Ascending aorta (tissue), 2 donors: ENCODE results near the gene ZSCAN22. TPM values are rescaled to one million over a fixed set of nuclear protein-coding genes. Genes with fewer than 3 reads are reported as not detected.
"Not testable (repeated sequence)": the region's sequence is repeated elsewhere in the genome, so short reads cannot be mapped to it uniquely, and the experiment has no call there.

ENCODE experiments used
- DNase-seq, 2 donors: peaks; one replicate each; pipeline ENCODE4 v3.0.0-alpha.2; 2019; ENCODE audit warnings: low spot score in 2 of 2
- H3K27ac ChIP-seq, 2 donors: fragments of 200-600 bp; sonication (generic); one replicate each; pipeline ENCODE4 v1.5.1; 2016 to 2017; ENCODE audit warnings: mild to moderate bottlenecking in 1 of 2
- H3K27me3 ChIP-seq: fragments of 200-600 bp; sonication (generic); one replicate; pipeline ENCODE4 v1.5.1; 2017
- H3K36me3 ChIP-seq, 2 donors: fragments of 200-600 bp; sonication (generic); one replicate each; pipeline ENCODE4 v1.5.1; 2016
- H3K4me1 ChIP-seq, 2 donors: fragments of 200-600 bp; sonication (generic); one replicate each; pipeline ENCODE4 v1.5.1; 2016 to 2017; ENCODE audit warnings: mild to moderate bottlenecking in 1 of 2
- H3K4me3 ChIP-seq, 2 donors: fragments of 200-600 bp; sonication (generic); one replicate each; pipeline ENCODE4 v1.5.1; 2016 to 2017; ENCODE audit warnings: mild to moderate bottlenecking in 1 of 2
- H3K9me3 ChIP-seq, 2 donors: fragments of 200-600 bp; sonication (generic); one replicate each; pipeline ENCODE4 v1.5.1; 2016
- intact Hi-C: fragments of 100-400 bp; cut with DNase I; formaldehyde crosslinking; loops from one replicate; pipeline ENCODE4 v1.15.1; 2023
- total RNA-seq: library from RNA; depleted of rRNA; stranded (reverse); fragments of >200 nt; gene quantifications from one replicate; pipeline ENCODE4 v1.1.0, GENCODE V29; 2016
- TF ChIP-seq, protein P1 (sequence below), 3 experiments: fragments of 200-600 bp in 2 of 3; fragments of 450-650 bp in 1 of 3; sonication (generic) in 2 of 3; IDR thresholded peaks; one replicate each; pipeline ENCODE4 v1.5.1; 2016 to 2019; ENCODE audit warnings: antibody characterized with exemption in 3 of 3, mild to moderate bottlenecking in 1 of 3, moderate library complexity in 1 of 3

The ZSCAN22 gene
- total RNA-seq, 1 donor from 2014 or later = 1.9 TPM

DNA sequence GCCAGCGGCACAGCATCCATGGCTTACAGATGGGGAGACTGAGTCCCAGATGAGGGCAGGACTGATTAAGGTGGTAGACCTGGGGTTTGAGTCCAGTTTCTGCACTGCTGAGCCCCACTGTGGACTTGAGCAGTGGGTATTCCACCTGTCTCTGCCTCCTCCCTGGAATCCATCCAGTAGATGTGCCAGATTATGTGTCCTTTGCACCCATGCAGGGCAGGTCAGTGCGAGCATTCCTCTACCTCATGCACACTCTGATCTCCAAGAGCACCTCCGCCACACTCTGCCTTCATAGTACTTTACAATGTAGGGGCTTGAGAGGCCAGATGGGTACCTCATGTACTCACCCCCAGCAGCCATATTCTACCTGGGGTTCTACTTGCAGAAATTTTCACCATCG, 10.0 kb downstream of the ZSCAN22 start:
- TF ChIP-seq, protein P1, sequence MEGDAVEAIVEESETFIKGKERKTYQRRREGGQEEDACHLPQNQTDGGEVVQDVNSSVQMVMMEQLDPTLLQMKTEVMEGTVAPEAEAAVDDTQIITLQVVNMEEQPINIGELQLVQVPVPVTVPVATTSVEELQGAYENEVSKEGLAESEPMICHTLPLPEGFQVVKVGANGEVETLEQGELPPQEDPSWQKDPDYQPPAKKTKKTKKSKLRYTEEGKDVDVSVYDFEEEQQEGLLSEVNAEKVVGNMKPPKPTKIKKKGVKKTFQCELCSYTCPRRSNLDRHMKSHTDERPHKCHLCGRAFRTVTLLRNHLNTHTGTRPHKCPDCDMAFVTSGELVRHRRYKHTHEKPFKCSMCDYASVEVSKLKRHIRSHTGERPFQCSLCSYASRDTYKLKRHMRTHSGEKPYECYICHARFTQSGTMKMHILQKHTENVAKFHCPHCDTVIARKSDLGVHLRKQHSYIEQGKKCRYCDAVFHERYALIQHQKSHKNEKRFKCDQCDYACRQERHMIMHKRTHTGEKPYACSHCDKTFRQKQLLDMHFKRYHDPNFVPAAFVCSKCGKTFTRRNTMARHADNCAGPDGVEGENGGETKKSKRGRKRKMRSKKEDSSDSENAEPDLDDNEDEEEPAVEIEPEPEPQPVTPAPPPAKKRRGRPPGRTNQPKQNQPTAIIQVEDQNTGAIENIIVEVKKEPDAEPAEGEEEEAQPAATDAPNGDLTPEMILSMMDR (IDR thresholded peaks at IDR 0.05) = no peak
- Histone ChIP-seq H3K36me3 (peaks cover 39 to 66% of the 10 kb centered on the region in 2 donors), H3K4me1 (no peaks in the 10 kb centered on the region), H3K27ac (no peak overlapping the region), H3K27me3 (no peaks in the 10 kb centered on the region), H3K4me3 (no peak overlapping the region), H3K9me3 (peaks cover 0 to 8% of the 10 kb centered on the region in 2 donors)
- no peak for DNase-seq
- intact Hi-C loops = no loop called here

- DNase-seq = no peak
- H3K4me3 ChIP-seq = no peak overlapping the region
- no peak overlapping the region for H3K27ac ChIP-seq
- H3K36me3 ChIP-seq = peaks cover 39 to 71% of the 10 kb centered on the region in 2 donors
- intact Hi-C loops = no loop called here
- H3K4me1 ChIP-seq = no peaks in the 10 kb centered on the region
- H3K27me3 ChIP-seq = no peaks in the 10 kb centered on the region
- H3K9me3 ChIP-seq = peaks cover 0 to 8% of the 10 kb centered on the region in 2 donors
- TF ChIP-seq, protein P1 (IDR thresholded peaks at IDR 0.05) = no peak
Observed at GRCh38 chr19:58338336-58338735, 11.5 kb downstream of the ZSCAN22 start.

DNA sequence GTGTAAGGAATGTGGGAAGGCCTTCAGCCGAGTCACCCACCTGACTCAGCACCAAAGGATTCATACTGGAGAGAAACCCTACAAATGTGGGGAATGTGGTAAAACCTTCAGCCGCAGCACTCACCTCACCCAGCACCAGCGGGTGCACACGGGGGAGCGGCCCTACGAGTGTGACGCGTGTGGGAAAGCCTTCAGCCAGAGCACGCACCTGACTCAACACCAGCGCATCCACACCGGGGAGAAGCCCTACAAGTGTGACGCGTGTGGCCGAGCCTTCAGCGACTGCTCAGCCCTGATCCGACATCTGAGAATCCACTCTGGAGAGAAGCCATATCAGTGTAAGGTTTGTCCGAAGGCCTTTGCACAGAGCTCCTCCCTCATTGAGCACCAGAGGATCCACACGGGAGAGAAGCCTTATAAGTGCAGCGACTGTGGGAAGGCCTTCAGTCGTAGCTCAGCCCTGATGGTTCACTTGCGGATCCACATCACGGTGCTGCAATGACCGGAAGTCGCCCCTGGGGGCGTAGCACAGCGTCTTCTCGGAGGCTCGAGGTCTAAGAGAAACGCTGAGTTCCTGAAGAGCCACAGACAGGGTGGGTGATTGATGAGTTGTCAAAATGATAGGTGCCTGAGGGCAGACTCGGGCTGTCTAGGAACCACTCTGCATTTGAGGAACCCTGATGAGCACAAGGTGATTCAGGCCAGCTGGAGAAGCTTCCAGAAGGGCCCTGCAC, 12.2 kb downstream of the ZSCAN22 start:
- Histone ChIP-seq H3K27ac (no peak overlapping the region), H3K4me3 (no peak overlapping the region), H3K36me3 (peaks cover 39 to 71% of the 10 kb centered on the region in 2 donors), H3K9me3 (peaks cover 0 to 8% of the 10 kb centered on the region in 2 donors), H3K27me3 (no peaks in the 10 kb centered on the region), H3K4me1 (no peaks in the 10 kb centered on the region)
- no peak for DNase-seq
- TF ChIP-seq, protein P1 (IDR thresholded peaks at IDR 0.05) = no peak
- intact Hi-C loops = no loop called here

DNA sequence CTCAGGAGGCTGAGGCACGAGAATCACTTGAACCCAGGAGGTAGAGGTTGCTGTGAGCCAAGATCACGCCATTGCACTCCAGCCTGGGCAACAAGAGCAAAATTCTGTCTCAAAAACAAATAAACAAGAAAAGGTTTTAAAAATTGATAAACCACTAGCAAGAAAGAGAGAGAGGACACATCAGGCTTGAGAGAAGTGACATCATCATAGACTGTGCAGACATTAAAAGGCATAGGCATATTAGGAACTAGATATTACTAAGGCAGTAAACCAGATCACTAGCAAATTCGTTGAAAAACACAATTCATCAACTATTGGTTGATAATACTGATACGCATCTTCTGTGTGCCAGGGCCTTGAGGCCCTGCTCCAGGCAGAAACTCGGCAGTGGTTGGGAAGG, 18.8 kb downstream of the ZSCAN22 start:
- Histone ChIP-seq H3K36me3 (peaks cover 0 to 17% of the 10 kb centered on the region in 2 donors), H3K9me3 (no peaks in the 10 kb centered on the region), H3K4me3 (no peak overlapping the region), H3K4me1 (peaks cover 0 to 2% of the 10 kb centered on the region in 2 donors), H3K27me3 (no peaks in the 10 kb centered on the region), H3K27ac (no peak overlapping the region)
- DNase-seq = no peak
- TF ChIP-seq, protein P1 (IDR thresholded peaks at IDR 0.05) = no peak
- intact Hi-C loops = no loop called here

DNA sequence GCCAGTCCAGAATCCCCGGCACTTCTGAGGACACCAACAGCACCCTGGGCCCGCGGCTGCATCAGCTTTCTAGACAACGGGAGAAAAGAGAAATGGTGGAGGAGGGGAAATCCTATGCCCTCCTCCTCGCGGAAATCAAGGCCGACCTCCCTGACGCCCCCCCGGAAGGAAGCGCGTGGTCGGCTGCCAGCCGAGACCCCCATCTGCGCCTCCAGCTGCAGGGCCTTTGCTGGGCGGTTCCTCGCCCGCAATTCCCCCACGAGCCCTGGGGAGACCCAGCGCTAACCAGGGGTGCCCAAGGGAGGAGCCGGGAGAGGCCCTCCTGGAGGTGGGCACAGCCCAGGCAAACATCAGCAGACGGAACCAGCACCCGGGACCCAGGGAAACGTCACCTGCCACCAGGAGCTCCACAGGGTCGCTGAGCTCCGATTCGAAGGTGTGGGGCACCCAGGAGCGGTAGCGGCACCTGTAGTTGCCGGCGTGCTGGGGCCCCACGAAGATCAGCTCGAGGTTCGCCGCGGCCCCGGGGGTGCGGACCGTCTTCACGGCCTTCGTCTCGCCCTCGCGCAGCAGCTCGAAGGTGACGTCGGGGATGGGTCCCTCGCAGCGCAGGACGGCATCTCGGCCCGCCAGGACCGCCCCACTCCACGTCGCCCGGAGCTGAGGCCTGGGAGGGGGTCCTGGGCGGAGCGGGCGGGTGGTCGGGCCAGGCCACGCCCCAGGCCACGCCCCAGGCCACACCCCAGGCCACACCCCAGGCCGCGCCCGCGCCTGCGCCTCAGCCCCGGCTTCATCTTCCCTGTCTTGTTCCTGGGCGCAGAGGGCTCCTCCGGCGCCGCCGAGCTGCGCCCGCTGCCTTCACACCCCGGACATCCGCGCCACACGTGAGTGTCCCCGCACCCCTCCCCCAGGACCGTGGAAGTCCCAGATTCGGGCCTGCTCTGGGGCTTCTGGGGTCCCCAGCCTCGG, 20.5 kb downstream of the ZSCAN22 start:
- Histone ChIP-seq H3K27me3 (no peaks in the 10 kb centered on the region), H3K27ac (peak overlapping the region; percentile 70 to 82)
- DNase-seq = peak in 1 of 2 donors; percentile 71

DNA sequence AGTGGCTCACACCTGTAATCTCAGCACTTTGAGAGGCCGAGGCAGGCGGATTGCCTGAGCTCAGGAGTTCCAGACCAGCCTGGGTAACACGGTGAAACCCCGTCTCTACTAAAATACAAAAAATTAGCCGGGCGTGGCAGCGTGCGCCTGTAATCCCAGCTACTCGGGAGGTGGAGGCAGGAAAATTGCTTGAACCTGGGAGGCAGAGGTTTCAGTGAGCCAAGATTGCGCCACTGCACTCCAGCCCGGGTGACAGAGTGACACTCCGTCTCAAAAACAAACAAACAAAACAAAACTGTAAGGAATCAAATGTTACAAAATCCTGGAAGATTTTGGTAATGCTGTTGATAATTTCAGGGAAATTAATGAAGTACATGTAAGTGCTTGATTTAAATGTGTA, 21.3 kb downstream of the ZSCAN22 start:
- H3K4me3 ChIP-seq = peak overlapping the region; percentile 60 to 72
- H3K36me3 ChIP-seq, H3K9me3 ChIP-seq, DNase-seq, intact Hi-C loops, H3K27me3 ChIP-seq, H3K4me1 ChIP-seq: not testable (repeated sequence)
- peak overlapping the region in 1 of 2 donors; percentile 82 for H3K27ac ChIP-seq

More for the DNA sequence above, 20.5 kb downstream of the ZSCAN22 start:
- Histone ChIP-seq H3K36me3 (no peaks in the 10 kb centered on the region), H3K4me1 (peaks cover 0 to 2% of the 10 kb centered on the region in 2 donors), H3K9me3 (no peaks in the 10 kb centered on the region), H3K4me3 (peak overlapping the region; percentile 60 to 72)
- intact Hi-C loops = no loop called here
- TF ChIP-seq, protein P1 (IDR thresholded peaks at IDR 0.05) = no peak
